Effector memory CD8-positive, alpha-beta T cell (primary cell): Measurements from ENCODE around the gene NTN5.
"Not testable (repeated sequence)": the region's sequence is repeated elsewhere in the genome, so short reads cannot be mapped to it uniquely, and the experiment has no call there.

Experiments used
- ATAC-seq: fragments of 150-1000 bp; cut with Tn5 transposase; replicated peaks from 2 replicates; pipeline ENCODE4 v1.10.0; 2021; ENCODE audit warnings: mild to moderate bottlenecking, moderate library complexity
- DNase-seq, 3 experiments: peaks; one replicate each; pipeline ENCODE4 v3.0.0; 2021
- H3K27ac Mint-ChIP-seq, 2 donors: one replicate each; pipeline ENCODE4 v1.8.0; 2022; ENCODE audit warnings: mild to moderate bottlenecking in 2 of 2, mixed read lengths in 2 of 2, moderate library complexity in 2 of 2
- H3K27me3 Mint-ChIP-seq, 2 donors: one replicate each; pipeline ENCODE4 v1.8.0; 2022; ENCODE audit warnings: mixed read lengths in 2 of 2
- H3K36me3 Mint-ChIP-seq: one replicate; pipeline ENCODE4 v1.8.0; 2022; ENCODE audit warnings: mild to moderate bottlenecking, moderate library complexity, mixed read lengths; ENCODE audit not compliant: insufficient read depth
- H3K4me1 Mint-ChIP-seq, 2 donors: one replicate each; pipeline ENCODE4 v1.8.0; 2022; ENCODE audit warnings: low read depth in 2 of 2, mixed read lengths in 2 of 2
- H3K4me3 Mint-ChIP-seq, 2 donors: one replicate each; pipeline ENCODE4 v1.8.0; 2022; ENCODE audit warnings: mild to moderate bottlenecking in 2 of 2, mixed read lengths in 2 of 2, moderate library complexity in 2 of 2
- H3K9me3 Mint-ChIP-seq, 2 donors: one replicate each; pipeline ENCODE4 v1.8.0; 2022; ENCODE audit warnings: mixed read lengths in 2 of 2

NTN5 gene

GRCh38 chr19:48657828-48658227 is 15.0 kb downstream of the NTN5 start:
- H3K36me3 Mint-ChIP-seq, H3K27ac Mint-ChIP-seq, H3K4me1 Mint-ChIP-seq, H3K4me3 Mint-ChIP-seq, DNase-seq, H3K9me3 Mint-ChIP-seq, ATAC-seq, H3K27me3 Mint-ChIP-seq: not testable (repeated sequence)

- H3K27ac Mint-ChIP-seq, result no peak overlapping the region
- DNase-seq (no peak), ATAC-seq (no peak)
- H3K9me3 Mint-ChIP-seq, result no peaks in the 10 kb centered on the region
- H3K4me3 Mint-ChIP-seq, result no peak overlapping the region
- peaks cover 4% of the 10 kb centered on the region for H3K36me3 Mint-ChIP-seq
- H3K4me1 Mint-ChIP-seq, result peaks cover 6 to 7% of the 10 kb centered on the region in 2 donors
- peaks cover 0 to 4% of the 10 kb centered on the region in 2 donors for H3K27me3 Mint-ChIP-seq
Measured at GRCh38 chr19:48656840-48657474, 15.9 kb downstream of the NTN5 start.

- no peak for DNase-seq
- H3K9me3 Mint-ChIP-seq, result no peaks in the 10 kb centered on the region
- H3K4me3 Mint-ChIP-seq, result no peak overlapping the region
- peaks cover 3 to 5% of the 10 kb centered on the region in 2 donors for H3K4me1 Mint-ChIP-seq
- H3K36me3 Mint-ChIP-seq, result peaks cover 2% of the 10 kb centered on the region
- ATAC-seq, result no peak
- no peak overlapping the region for H3K27ac Mint-ChIP-seq
- H3K27me3 Mint-ChIP-seq, result peaks cover 0 to 4% of the 10 kb centered on the region in 2 donors
Measured at GRCh38 chr19:48654299-48655059, 18.3 kb downstream of the NTN5 start.

- Mint-ChIP-seq H3K27ac (peak overlapping the region; percentile 71 to 86), H3K4me3 (no peak overlapping the region), H3K36me3 (peaks cover 7% of the 10 kb centered on the region), H3K27me3 (no peaks in the 10 kb centered on the region), H3K9me3 (no peaks in the 10 kb centered on the region), H3K4me1 (peaks cover 18 to 21% of the 10 kb centered on the region in 2 donors)
- ATAC-seq (no peak), DNase-seq (no peak)
Measured at GRCh38 chr19:48651683-48652048, 21.2 kb downstream of the NTN5 start.

- no peak for DNase-seq
- no peak for ATAC-seq
- Mint-ChIP-seq H3K9me3 (no peaks in the 10 kb centered on the region), H3K27ac (peak overlapping the region; percentile 71 to 86), H3K27me3 (no peaks in the 10 kb centered on the region), H3K36me3 (peaks cover 7% of the 10 kb centered on the region), H3K4me3 (no peak overlapping the region), H3K4me1 (peaks cover 18 to 23% of the 10 kb centered on the region in 2 donors)
Measured at GRCh38 chr19:48650974-48651682, 21.7 kb downstream of the NTN5 start.

- no peaks in the 10 kb centered on the region for H3K27me3 Mint-ChIP-seq
- ATAC-seq (no peak), DNase-seq (no peak)
- peak overlapping the region in 1 of 2 donors; percentile 27 for H3K4me3 Mint-ChIP-seq
- no peaks in the 10 kb centered on the region for H3K9me3 Mint-ChIP-seq
- H3K27ac Mint-ChIP-seq, result peak overlapping the region; percentile 93 to 98
- peaks cover 33% of the 10 kb centered on the region in 2 donors for H3K4me1 Mint-ChIP-seq
- H3K36me3 Mint-ChIP-seq, result peaks cover 11% of the 10 kb centered on the region
Measured at GRCh38 chr19:48648134-48648533, 24.7 kb downstream of the NTN5 start.

- Mint-ChIP-seq H3K27ac (peak overlapping the region; percentile 93 to 98), H3K4me1 (peaks cover 33 to 35% of the 10 kb centered on the region in 2 donors), H3K27me3 (no peaks in the 10 kb centered on the region), H3K9me3 (no peaks in the 10 kb centered on the region), H3K36me3 (peaks cover 11% of the 10 kb centered on the region), H3K4me3 (peak overlapping the region; percentile 90 to 95)
- ATAC-seq, result no peak
- no peak for DNase-seq
Measured at GRCh38 chr19:48646722-48647216, 26.0 kb downstream of the NTN5 start.

GRCh38 chr19:48646001-48646721 is 26.7 kb downstream of the NTN5 start, which contains the start of gene CA11:
Gene CA11, minus strand, starts transcription at chr19:48646187. Its CDS starts 555 bp downstream, at chr19:48645632.
- Mint-ChIP-seq H3K9me3 (no peaks in the 10 kb centered on the region), H3K4me3 (peak within 1 kb of the TSS; percentile 90 to 95), H3K4me1 (peaks cover 33 to 35% of the 10 kb centered on the region in 2 donors), H3K27ac (peak within 1 kb of the TSS; percentile 93 to 98), H3K36me3 (peaks cover 11% of the 10 kb centered on the region), H3K27me3 (no peaks in the 10 kb centered on the region)
- ATAC-seq, result peak; percentile 81
- peak; percentile 93 to 96 (median 93) for DNase-seq

- Mint-ChIP-seq H3K36me3 (peaks cover 11% of the 10 kb centered on the region), H3K4me3 (peak overlapping the region; percentile 90 to 95), H3K27me3 (no peaks in the 10 kb centered on the region), H3K4me1 (peaks cover 33% of the 10 kb centered on the region in 2 donors), H3K27ac (peak overlapping the region; percentile 93 to 98), H3K9me3 (no peaks in the 10 kb centered on the region)
- ATAC-seq (no peak), DNase-seq (no peak)
Measured at GRCh38 chr19:48645620-48646000, 27.2 kb downstream of the NTN5 start.

- H3K36me3 Mint-ChIP-seq, result peaks cover 12% of the 10 kb centered on the region
- peaks cover 33 to 35% of the 10 kb centered on the region in 2 donors for H3K4me1 Mint-ChIP-seq
Measured at GRCh38 chr19:48644839-48645619, 27.8 kb downstream of the NTN5 start.

GRCh38 chr19:48644355-48644754 is 28.5 kb downstream of the NTN5 start:
- Mint-ChIP-seq H3K27ac (peak overlapping the region in 1 of 2 donors; percentile 93), H3K36me3 (peaks cover 11% of the 10 kb centered on the region), H3K27me3 (no peaks in the 10 kb centered on the region), H3K4me1 (peaks cover 29 to 35% of the 10 kb centered on the region in 2 donors), H3K9me3 (no peaks in the 10 kb centered on the region), H3K4me3 (peak overlapping the region in 1 of 2 donors; percentile 90)
- DNase-seq (no peak), ATAC-seq (no peak)

More at GRCh38 chr19:48644839-48645619, 27.8 kb downstream of the NTN5 start:
- ATAC-seq (peak; percentile 58), DNase-seq (peak; percentile 66 to 72 (median 68))
- H3K9me3 Mint-ChIP-seq, result no peaks in the 10 kb centered on the region
- peak overlapping the region; percentile 93 to 98 for H3K27ac Mint-ChIP-seq
- peak overlapping the region; percentile 90 to 95 for H3K4me3 Mint-ChIP-seq
- H3K27me3 Mint-ChIP-seq, result no peaks in the 10 kb centered on the region

GRCh38 chr19:48642862-48643261 is 30.0 kb downstream of the NTN5 start:
- H3K4me1 Mint-ChIP-seq, result peaks cover 33 to 40% of the 10 kb centered on the region in 2 donors

More at GRCh38 chr19:48642862-48643261, 30.0 kb downstream of the NTN5 start:
- no peak for DNase-seq
- no peak overlapping the region for H3K27ac Mint-ChIP-seq
- peaks cover 0 to 2% of the 10 kb centered on the region in 2 donors for H3K9me3 Mint-ChIP-seq
- no peaks in the 10 kb centered on the region for H3K27me3 Mint-ChIP-seq
- H3K36me3 Mint-ChIP-seq, result peaks cover 10% of the 10 kb centered on the region
- no peak overlapping the region for H3K4me3 Mint-ChIP-seq
- no peak for ATAC-seq
